Type B pancreatic cell (in vitro differentiated cells): ENCODE results near the gene NLRP11. TPM values are rescaled to one million over a fixed set of nuclear protein-coding genes. Genes with fewer than 3 reads are reported as not detected.
A peak's percentile ranks its signal among the peaks of the same experiment; 100 is the strongest.

ENCODE experiments used
- DNase-seq: peaks from one replicate; pipeline ENCODE4 v3.0.0; 2021; ENCODE audit warnings: mixed read lengths; ENCODE audit not compliant: unreplicated experiment; ENCODE audit errors: extremely low spot score
- H3K27ac Mint-ChIP-seq: 2 replicates; pipeline ENCODE4 v1.8.0; 2021; ENCODE audit warnings: mild to moderate bottlenecking, mixed read lengths
- H3K27me3 Mint-ChIP-seq: 2 replicates; pipeline ENCODE4 v1.8.0; 2021; ENCODE audit warnings: mixed read lengths
- H3K36me3 Mint-ChIP-seq: 2 replicates; pipeline ENCODE4 v1.8.0; 2021; ENCODE audit warnings: mixed read lengths
- H3K4me1 Mint-ChIP-seq: one replicate; pipeline ENCODE4 v1.8.0; 2021; ENCODE audit warnings: mixed read lengths; ENCODE audit not compliant: unreplicated experiment
- H3K4me3 Mint-ChIP-seq: 2 replicates; pipeline ENCODE4 v1.8.0; 2021; ENCODE audit warnings: mild to moderate bottlenecking, mixed read lengths
- H3K9me3 Mint-ChIP-seq: 2 replicates; pipeline ENCODE4 v1.8.0; 2021; ENCODE audit warnings: mixed read lengths
- CTCF ChIP-seq: fragments of 200-600 bp; sonication (generic); conservative IDR thresholded peaks from 2 replicates; pipeline ENCODE4 v1.5.0; 2021; ENCODE audit warnings: antibody characterized with exemption, mild to moderate bottlenecking
- total RNA-seq: library from RNA; stranded (reverse); gene quantifications from 2 replicates; pipeline ENCODE4 v1.2.1, GENCODE V29; 2021; ENCODE audit warnings: low replicate concordance

The NLRP11 gene
- total RNA-seq, 1 donor from 2014 or later: not detected

GRCh38 chr19:55811340-55811739 is 20.5 kb downstream of the NLRP11 start:
- H3K4me3 Mint-ChIP-seq: no peak overlapping the region
- TF ChIP-seq CTCF: no peak
- H3K27ac Mint-ChIP-seq: no peak overlapping the region
- H3K4me1 Mint-ChIP-seq: no peaks in the 10 kb centered on the region
- no peaks in the 10 kb centered on the region for H3K9me3 Mint-ChIP-seq
- H3K36me3 Mint-ChIP-seq: no peaks in the 10 kb centered on the region
- H3K27me3 Mint-ChIP-seq: no peaks in the 10 kb centered on the region
- DNase-seq: no peak

GRCh38 chr19:55809381-55810058 is 22.3 kb downstream of the NLRP11 start:
- H3K27me3 Mint-ChIP-seq: no peaks in the 10 kb centered on the region
- no peaks in the 10 kb centered on the region for H3K9me3 Mint-ChIP-seq

GRCh38 chr19:55802281-55802680 is 29.5 kb downstream of the NLRP11 start:
- no peaks in the 10 kb centered on the region for H3K36me3 Mint-ChIP-seq
- H3K4me3 Mint-ChIP-seq: no peak overlapping the region
- no peaks in the 10 kb centered on the region for H3K4me1 Mint-ChIP-seq
- no peak overlapping the region for H3K27ac Mint-ChIP-seq
- no peaks in the 10 kb centered on the region for H3K27me3 Mint-ChIP-seq
- no peak for TF ChIP-seq CTCF
- DNase-seq: no peak
- peaks cover 9% of the 10 kb centered on the region for H3K9me3 Mint-ChIP-seq

More at GRCh38 chr19:55809381-55810058, 22.3 kb downstream of the NLRP11 start:
- DNase-seq: no peak
- Mint-ChIP-seq H3K27ac (no peak overlapping the region), H3K4me1 (no peaks in the 10 kb centered on the region), H3K4me3 (no peak overlapping the region), H3K36me3 (no peaks in the 10 kb centered on the region)
- peak; percentile 54 for TF ChIP-seq CTCF

- Mint-ChIP-seq H3K4me1 (no peaks in the 10 kb centered on the region), H3K4me3 (no peak overlapping the region), H3K9me3 (peaks cover 9% of the 10 kb centered on the region), H3K27ac (no peak overlapping the region), H3K27me3 (no peaks in the 10 kb centered on the region), H3K36me3 (no peaks in the 10 kb centered on the region)
- no peak for TF ChIP-seq CTCF
- DNase-seq: no peak
Measured at GRCh38 chr19:55801416-55801815, 30.4 kb downstream of the NLRP11 start.

GRCh38 chr19:55795021-55795420 is 36.8 kb downstream of the NLRP11 start:
- no peak overlapping the region for H3K27ac Mint-ChIP-seq
- peaks cover 5% of the 10 kb centered on the region for H3K9me3 Mint-ChIP-seq
- no peak overlapping the region for H3K4me3 Mint-ChIP-seq
- no peaks in the 10 kb centered on the region for H3K36me3 Mint-ChIP-seq
- H3K27me3 Mint-ChIP-seq: no peaks in the 10 kb centered on the region
- DNase-seq: no peak
- H3K4me1 Mint-ChIP-seq: no peaks in the 10 kb centered on the region
- TF ChIP-seq CTCF: no peak
